KG1 (cell line): ENCODE results near the gene ITGA8.

Source experiments
- DNase-seq: peaks from one replicate; lab custom pipeline; 2025; lab: John Stamatoyannopoulos, UW

ITGA8 gene

GRCh38 chr10:15735763-15736162, 16.0 kb upstream of the ITGA8 start:
- no peak for DNase-seq

- no peak for DNase-seq
Measured at GRCh38 chr10:15730341-15730740, 10.6 kb upstream of the ITGA8 start.

- no peak for DNase-seq
Measured at GRCh38 chr10:15729890-15730289, 10.2 kb upstream of the ITGA8 start.

GRCh38 chr10:15726042-15726441, 6.3 kb upstream of the ITGA8 start:
- DNase-seq, result no peak

- DNase-seq, result no peak
Measured at GRCh38 chr10:15725603-15726002, 5.9 kb upstream of the ITGA8 start.

GRCh38 chr10:15724683-15725082, 5.0 kb upstream of the ITGA8 start:
- DNase-seq, result no peak

- no peak for DNase-seq
Measured at GRCh38 chr10:15723803-15724202, 4.1 kb upstream of the ITGA8 start.

- DNase-seq, result no peak
Measured at GRCh38 chr10:15720635-15721287, 1.0 kb upstream of the ITGA8 start.

GRCh38 chr10:15719049-15719898, 448 bp downstream of the ITGA8 start:
- no peak for DNase-seq

GRCh38 chr10:15718694-15719048, 1.1 kb downstream of the ITGA8 start:
- no peak for DNase-seq

GRCh38 chr10:15715619-15716227, 4.0 kb downstream of the ITGA8 start:
- DNase-seq, result no peak

GRCh38 chr10:15714847-15715246, 4.9 kb downstream of the ITGA8 start:
- DNase-seq, result no peak

GRCh38 chr10:15712883-15713282, 6.8 kb downstream of the ITGA8 start:
- no peak for DNase-seq

- no peak for DNase-seq
Measured at GRCh38 chr10:15710455-15710854, 9.3 kb downstream of the ITGA8 start.

DNA sequence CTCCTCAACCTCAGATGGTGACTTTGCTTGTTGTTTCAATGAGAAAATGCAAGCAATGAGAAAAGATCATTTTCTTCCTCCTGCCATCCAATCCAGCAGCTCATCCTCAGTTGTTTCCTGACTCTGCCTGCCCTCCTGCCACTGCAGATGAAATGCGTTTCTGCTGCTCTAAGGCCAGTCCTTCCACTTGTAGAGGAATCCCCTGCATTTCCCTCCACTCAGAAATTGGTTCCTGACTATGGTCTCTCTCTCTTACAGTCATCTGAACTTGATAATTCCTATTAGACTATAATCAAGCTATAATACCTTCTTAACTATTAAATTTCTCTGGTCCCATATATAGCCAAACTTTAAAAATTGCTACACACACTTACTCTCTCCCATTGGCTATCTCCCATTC, 14.4 kb downstream of the ITGA8 start:
- DNase-seq, result no peak

DNA sequence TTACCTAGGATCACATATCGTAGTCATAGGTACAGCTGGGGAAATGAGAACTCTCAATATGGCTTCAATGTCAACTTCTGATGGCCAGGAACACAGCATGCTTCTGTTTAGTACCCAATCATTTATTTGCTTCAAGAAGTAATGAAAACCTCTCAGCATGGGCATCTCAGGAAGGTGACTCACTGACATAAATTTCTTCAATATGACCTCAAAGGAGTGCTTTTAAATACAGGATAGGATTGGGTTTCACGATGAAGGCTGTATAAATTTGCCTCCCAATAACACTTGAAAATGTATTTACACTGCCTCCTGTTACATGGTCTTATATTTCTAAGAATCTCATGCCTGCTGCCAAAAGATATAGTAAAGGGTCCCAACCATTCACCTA, 15.1 kb downstream of the ITGA8 start:
- DNase-seq, result no peak

DNA sequence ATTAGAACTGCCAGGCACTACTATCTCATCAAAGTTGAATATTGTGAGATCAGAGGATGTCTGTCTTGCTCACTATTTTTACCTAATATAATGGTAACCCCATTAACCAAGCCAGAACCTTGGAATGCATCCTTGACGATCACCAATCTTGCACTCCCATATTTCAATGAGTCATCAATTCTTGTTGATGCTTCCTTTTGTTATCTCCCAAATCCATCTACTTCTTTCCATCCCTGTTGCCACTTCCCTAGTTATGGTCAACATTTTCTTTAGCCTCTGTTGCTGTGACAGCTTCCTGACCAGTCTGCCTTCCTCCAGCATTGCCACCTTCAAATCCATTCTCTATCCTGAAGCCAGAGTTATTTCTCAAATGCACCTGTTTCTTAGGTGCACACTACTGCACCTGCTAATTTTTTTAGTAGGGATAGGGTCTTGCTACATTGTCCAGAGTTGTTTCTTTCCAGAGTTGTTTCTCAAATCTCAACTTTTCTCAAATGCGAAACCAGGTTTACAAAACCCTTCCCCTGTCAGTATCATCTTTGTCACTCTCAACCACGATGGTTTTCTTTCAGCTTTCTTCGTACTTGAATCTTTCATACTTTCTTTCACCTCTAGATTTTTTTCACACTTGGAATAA, 15.7 kb downstream of the ITGA8 start:
- DNase-seq, result no peak

GRCh38 chr10:15703151-15703880, 16.4 kb downstream of the ITGA8 start:
- DNase-seq, result no peak

DNA sequence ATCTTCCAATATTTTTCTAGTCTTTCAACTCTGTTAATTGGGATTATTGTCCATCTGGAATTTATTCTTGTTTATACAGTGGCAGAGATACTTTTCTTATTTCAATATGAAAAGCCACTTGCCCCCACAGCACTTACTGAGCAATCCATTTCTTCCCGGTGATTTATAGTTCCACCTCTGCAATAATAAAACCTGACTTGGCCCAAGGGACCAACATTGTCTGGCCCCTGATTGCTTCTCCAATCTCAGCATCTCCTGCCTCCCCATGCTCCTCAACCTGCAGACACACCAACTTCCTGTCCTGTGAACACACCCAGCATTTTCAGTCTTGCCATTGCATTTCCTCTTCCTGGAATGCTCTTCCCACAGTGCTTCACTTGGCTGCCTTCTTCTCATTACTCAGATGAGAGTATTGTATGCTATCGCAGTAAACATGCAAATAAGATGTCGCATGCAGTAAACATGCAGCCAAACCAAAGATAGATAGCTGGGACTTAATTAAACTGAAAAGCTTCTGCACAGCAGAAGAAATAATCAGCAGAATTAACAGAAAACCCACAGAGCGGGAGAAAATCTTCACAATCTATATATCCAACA, 19.5 kb downstream of the ITGA8 start:
- no peak for DNase-seq

DNA sequence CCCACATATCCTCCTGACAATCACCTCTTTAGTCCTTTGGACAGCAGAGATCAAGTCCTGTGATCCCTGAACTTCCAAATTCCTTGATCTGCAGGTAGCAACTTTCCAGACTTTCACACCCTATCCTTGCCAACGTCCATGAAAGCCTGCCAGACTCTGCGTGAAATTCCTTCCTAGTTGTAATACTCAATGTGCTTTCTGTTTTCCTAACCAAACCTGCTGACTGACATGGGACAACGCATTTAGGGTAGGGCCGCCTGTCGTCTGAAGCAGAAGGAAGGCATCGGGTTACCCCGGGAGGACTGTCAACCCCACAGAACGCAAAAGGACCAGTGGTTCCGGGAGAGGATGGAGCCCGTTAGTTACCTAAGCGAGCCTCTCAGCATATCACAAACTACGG, 23.9 kb downstream of the ITGA8 start:
- DNase-seq, result no peak

- no peak for DNase-seq
Measured at GRCh38 chr10:15690031-15690430, 29.7 kb downstream of the ITGA8 start.

DNA sequence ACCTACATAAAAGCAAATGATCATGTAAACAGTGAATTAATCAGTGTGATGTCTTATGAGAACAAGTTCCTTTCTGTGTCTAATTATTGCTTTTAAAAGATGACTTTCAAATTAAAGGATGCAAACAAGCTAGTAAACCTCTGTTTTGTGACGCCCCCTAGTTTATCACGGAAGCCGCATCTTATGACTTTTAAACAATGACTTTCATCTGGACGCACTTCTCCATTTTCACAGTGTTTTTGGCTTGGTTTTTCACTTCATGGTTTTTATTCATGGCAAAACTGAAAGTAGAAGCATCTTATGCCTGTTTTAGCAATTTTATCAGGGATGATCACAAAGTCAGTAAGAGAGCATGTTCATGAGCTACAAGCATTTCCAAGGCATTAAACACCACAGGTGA, 35.0 kb downstream of the ITGA8 start:
- DNase-seq, result no peak
